H9 (cell line): ENCODE data around the gene GRAMD1C. TPM values are rescaled to one million over a fixed set of nuclear protein-coding genes. Genes with fewer than 3 reads are reported as not detected.

Source experiments
- DNase-seq: peaks from one replicate; pipeline ENCODE4 v3.0.0-alpha.2; 2017
- H2AFZ ChIP-seq: one replicate; pipeline ENCODE4 v1.6.1; 2013; ENCODE audit warnings: mild to moderate bottlenecking, low read length, control low read depth, moderate library complexity
- H2AK5ac ChIP-seq: 2 replicates; pipeline ENCODE4 v1.6.1; 2013; ENCODE audit warnings: low read length, control low read depth, mixed read lengths; ENCODE audit not compliant: insufficient read length
- H2BK120ac ChIP-seq: one replicate; pipeline ENCODE4 v1.6.1; 2013; ENCODE audit warnings: low read depth, mild to moderate bottlenecking, low read length, control low read depth, inconsistent platforms; ENCODE audit not compliant: poor library complexity, severe bottlenecking
- H2BK12ac ChIP-seq: 2 replicates; pipeline ENCODE4 v1.6.1; 2013; ENCODE audit warnings: low read length, control low read depth, mixed read lengths, low read depth; ENCODE audit not compliant: insufficient read length
- H2BK15ac ChIP-seq: 2 replicates; pipeline ENCODE4 v1.6.1; 2013; ENCODE audit warnings: low read depth, low read length, control low read depth
- H2BK20ac ChIP-seq: one replicate; pipeline ENCODE4 v1.6.1; 2013; ENCODE audit warnings: low read depth, mild to moderate bottlenecking, low read length, control low read depth, inconsistent platforms; ENCODE audit not compliant: poor library complexity, severe bottlenecking
- H2BK5ac ChIP-seq: 2 replicates; pipeline ENCODE4 v1.6.1; 2013; ENCODE audit warnings: low read length, control low read depth, mixed read lengths; ENCODE audit not compliant: insufficient read length
- H3K14ac ChIP-seq: 2 replicates; pipeline ENCODE4 v1.6.1; 2013; ENCODE audit warnings: low read length, control low read depth; ENCODE audit not compliant: insufficient read depth
- H3K18ac ChIP-seq: 2 replicates; pipeline ENCODE4 v1.6.1; 2013; ENCODE audit warnings: low read depth, mild to moderate bottlenecking, mixed read lengths, low read length, control low read depth; ENCODE audit not compliant: insufficient read length
- H3K23ac ChIP-seq: 2 replicates; pipeline ENCODE4 v1.6.1; 2013; ENCODE audit warnings: low read length, control low read depth, mixed read lengths, low read depth; ENCODE audit not compliant: insufficient read length
- H3K23me2 ChIP-seq: 2 replicates; pipeline ENCODE4 v1.6.1; 2013; ENCODE audit warnings: low read depth, mild to moderate bottlenecking, mixed read lengths, low read length, control low read depth; ENCODE audit not compliant: insufficient read length, poor library complexity, severe bottlenecking
- H3K27ac ChIP-seq: 2 replicates; pipeline ENCODE4 v1.5.1; 2013; ENCODE audit warnings: low read length, control low read depth, mixed read lengths, low read depth; ENCODE audit not compliant: insufficient read length
- H3K27me3 ChIP-seq: 2 replicates; pipeline ENCODE4 v1.6.1; 2013; ENCODE audit warnings: low read length, control low read depth, inconsistent platforms; ENCODE audit not compliant: insufficient read depth
- H3K4ac ChIP-seq: 2 replicates; pipeline ENCODE4 v1.6.1; 2013; ENCODE audit warnings: low read depth, mild to moderate bottlenecking, control low read depth, inconsistent platforms, low read length, moderate library complexity
- H3K4me1 ChIP-seq: 2 replicates; pipeline ENCODE4 v1.6.1; 2013; ENCODE audit warnings: low read length, control low read depth, inconsistent platforms; ENCODE audit not compliant: insufficient read depth
- H3K4me2 ChIP-seq: 2 replicates; pipeline ENCODE4 v1.6.1; 2013; ENCODE audit warnings: low read length, control low read depth, mixed read lengths; ENCODE audit not compliant: insufficient read length, insufficient read depth
- H3K56ac ChIP-seq: 2 replicates; pipeline ENCODE4 v1.6.1; 2013; ENCODE audit warnings: low read depth, mild to moderate bottlenecking, mixed read lengths, low read length, control low read depth; ENCODE audit not compliant: insufficient read length
- H3K79me1 ChIP-seq: 2 replicates; pipeline ENCODE4 v1.6.1; 2013; ENCODE audit warnings: low read depth, mild to moderate bottlenecking, moderate library complexity, low read length, control low read depth, inconsistent platforms; ENCODE audit not compliant: insufficient read depth, poor library complexity, severe bottlenecking
- H3K79me2 ChIP-seq: 2 replicates; pipeline ENCODE4 v1.6.1; 2013; ENCODE audit warnings: low read length, control low read depth, inconsistent platforms; ENCODE audit not compliant: insufficient read depth
- H3K9ac ChIP-seq: 2 replicates; pipeline ENCODE4 v1.6.1; 2013; ENCODE audit warnings: low read length, control low read depth, mixed read lengths; ENCODE audit not compliant: insufficient read length; ENCODE audit errors: extremely low read depth
- H3K9me3 ChIP-seq: one replicate; pipeline ENCODE4 v1.6.1; 2013; ENCODE audit warnings: low read depth, low read length, inconsistent platforms; ENCODE audit not compliant: control insufficient read depth
- H3T11ph ChIP-seq: one replicate; pipeline ENCODE4 v1.6.1; 2013; ENCODE audit warnings: mild to moderate bottlenecking, low read length, control low read depth, inconsistent platforms
- H4K20me1 ChIP-seq: one replicate; pipeline ENCODE4 v1.6.1; 2013; ENCODE audit not compliant: control insufficient read depth, insufficient read length, insufficient read depth
- H4K5ac ChIP-seq: 2 replicates; pipeline ENCODE4 v1.6.1; 2013; ENCODE audit warnings: low read depth, mild to moderate bottlenecking, mixed read lengths, low read length, control low read depth; ENCODE audit not compliant: insufficient read length
- H4K8ac ChIP-seq: replicated peaks from 2 replicates; pipeline ENCODE4 v1.6.1; 2013; ENCODE audit warnings: low read length, control low read depth, mixed read lengths, low read depth; ENCODE audit not compliant: insufficient read length
- H4K91ac ChIP-seq: 2 replicates; pipeline ENCODE4 v1.6.1; 2013; ENCODE audit warnings: low read depth, mild to moderate bottlenecking, moderate library complexity, mixed read lengths, low read length, control low read depth; ENCODE audit not compliant: insufficient read length
- H3K27ac Mint-ChIP-seq, 3 experiments: 2 replicates in 2 of 3; 3 replicates in 1 of 3; pipeline ENCODE4 v1.8.0; 2020 to 2021; ENCODE audit warnings: mixed read lengths in 3 of 3, mild to moderate bottlenecking in 1 of 3, moderate library complexity in 1 of 3
- H3K27me3 Mint-ChIP-seq: 2 replicates; pipeline ENCODE4 v1.8.0; 2021; ENCODE audit warnings: low read depth, mild to moderate bottlenecking, moderate library complexity, mixed read lengths
- H3K36me3 Mint-ChIP-seq, 3 experiments: 2 replicates in 2 of 3; 3 replicates in 1 of 3; pipeline ENCODE4 v1.8.0; 2020 to 2021; ENCODE audit warnings: low read depth in 3 of 3, mixed read lengths in 3 of 3; ENCODE audit not compliant: insufficient read depth in 1 of 3
- H3K4me1 Mint-ChIP-seq, 2 experiments: 2 replicates each; pipeline ENCODE4 v1.8.0; 2020; ENCODE audit warnings: mixed read lengths in 2 of 2
- H3K4me3 Mint-ChIP-seq, 2 experiments: 2 replicates in 1 of 2; 3 replicates in 1 of 2; pipeline ENCODE4 v1.8.0; 2020 to 2021; ENCODE audit warnings: mild to moderate bottlenecking in 2 of 2, mixed read lengths in 2 of 2, moderate library complexity in 1 of 2
- H3K9me3 Mint-ChIP-seq, 2 experiments: 2 replicates in 1 of 2; 3 replicates in 1 of 2; pipeline ENCODE4 v1.8.0; 2020; ENCODE audit warnings: mild to moderate bottlenecking in 2 of 2, mixed read lengths in 2 of 2, moderate library complexity in 1 of 2
- WGBS: extraction: QIAGEN DNeasy Blood & Tissue Kit; methylation state at CpG from one replicate; pipeline ENCODE4 v1.1.7; 2013; ENCODE audit warnings: missing lambda C conversion rate, low lambda C conversion rate, mixed read lengths; ENCODE audit not compliant: insufficient read length; ENCODE audit errors: extremely low coverage; 5-methylcytosine and 5-hydroxymethylcytosine counted together
- total RNA-seq: library from RNA; stranded (reverse); gene quantifications from 2 replicates; pipeline ENCODE4 v1.2.1, GENCODE V29; 2021
- TF ChIP-seq, protein P1 (sequence below): fragments of 200-600 bp; sonication (generic); conservative IDR thresholded peaks from 3 replicates; pipeline ENCODE4 v1.8.0; 2021; ENCODE audit warnings: antibody characterized with exemption, mild to moderate bottlenecking

GRAMD1C gene
- total RNA-seq, 1 experiment from 2014 or later = 1.8 TPM

DNA sequence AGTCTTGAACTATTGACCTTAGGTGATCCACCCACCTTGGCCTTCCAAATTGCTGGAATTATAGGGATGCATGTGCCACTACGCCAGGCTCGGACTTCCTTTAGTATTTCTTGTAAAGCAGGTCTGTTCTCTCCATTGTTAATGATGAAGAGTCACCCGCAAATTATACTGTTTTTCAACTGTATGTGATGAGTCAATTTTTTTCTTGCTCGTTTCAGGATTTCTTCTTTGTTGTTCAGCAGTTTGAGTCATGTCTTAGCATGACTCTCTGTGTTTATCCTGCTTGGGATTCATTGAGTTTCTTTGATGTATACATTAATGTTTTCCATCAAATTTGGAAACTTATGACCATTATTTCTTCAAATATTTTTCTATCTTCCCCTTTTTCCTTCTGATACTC lies 28.9 kb downstream of the GRAMD1C start:
- H3K56ac ChIP-seq = no peak overlapping the region
- no peak overlapping the region for H4K8ac ChIP-seq
- H3K4me3 Mint-ChIP-seq = no peak overlapping the region
- no peaks in the 10 kb centered on the region; a peak in 1 of 5 replicates for H3K9me3 Mint-ChIP-seq
- H3K27ac ChIP-seq = no peak overlapping the region
- H4K91ac ChIP-seq = no peak overlapping the region
- no peaks in the 10 kb centered on the region for H3K4me1 Mint-ChIP-seq
- no peak overlapping the region for H2BK20ac ChIP-seq
- no peaks in the 10 kb centered on the region for H3K27me3 Mint-ChIP-seq
- H3K18ac ChIP-seq = no peak overlapping the region
- H3K79me2 ChIP-seq = no peaks in the 10 kb centered on the region; the same call in 1 of the 2 replicates
- no peak overlapping the region for H3T11ph ChIP-seq
- no peak overlapping the region for H2BK5ac ChIP-seq
- H2BK12ac ChIP-seq = no peak overlapping the region
- H3K4me2 ChIP-seq = no peak overlapping the region
- H3K23ac ChIP-seq = no peak overlapping the region
- no peak overlapping the region for H3K9ac ChIP-seq
- H2AK5ac ChIP-seq = no peak overlapping the region
- H3K27me3 ChIP-seq = no peaks in the 10 kb centered on the region
- no peaks in the 10 kb centered on the region for H4K20me1 ChIP-seq
- H3K14ac ChIP-seq = no peak overlapping the region
- no peak overlapping the region for H4K5ac ChIP-seq
- no peak for DNase-seq
- no peak overlapping the region for H2BK15ac ChIP-seq
- H3K23me2 ChIP-seq = no peaks in the 10 kb centered on the region
- no peaks in the 10 kb centered on the region for H3K9me3 ChIP-seq
- H3K4me1 ChIP-seq = no peaks in the 10 kb centered on the region
- H2AFZ ChIP-seq = no peak overlapping the region
- WGBS = no CpG with 5 or more reads among the region's 4 CpGs
- H3K27ac Mint-ChIP-seq = no peak overlapping the region
- no peak overlapping the region for H2BK120ac ChIP-seq
- no peaks in the 10 kb centered on the region for H3K36me3 Mint-ChIP-seq
- TF ChIP-seq, protein P1, sequence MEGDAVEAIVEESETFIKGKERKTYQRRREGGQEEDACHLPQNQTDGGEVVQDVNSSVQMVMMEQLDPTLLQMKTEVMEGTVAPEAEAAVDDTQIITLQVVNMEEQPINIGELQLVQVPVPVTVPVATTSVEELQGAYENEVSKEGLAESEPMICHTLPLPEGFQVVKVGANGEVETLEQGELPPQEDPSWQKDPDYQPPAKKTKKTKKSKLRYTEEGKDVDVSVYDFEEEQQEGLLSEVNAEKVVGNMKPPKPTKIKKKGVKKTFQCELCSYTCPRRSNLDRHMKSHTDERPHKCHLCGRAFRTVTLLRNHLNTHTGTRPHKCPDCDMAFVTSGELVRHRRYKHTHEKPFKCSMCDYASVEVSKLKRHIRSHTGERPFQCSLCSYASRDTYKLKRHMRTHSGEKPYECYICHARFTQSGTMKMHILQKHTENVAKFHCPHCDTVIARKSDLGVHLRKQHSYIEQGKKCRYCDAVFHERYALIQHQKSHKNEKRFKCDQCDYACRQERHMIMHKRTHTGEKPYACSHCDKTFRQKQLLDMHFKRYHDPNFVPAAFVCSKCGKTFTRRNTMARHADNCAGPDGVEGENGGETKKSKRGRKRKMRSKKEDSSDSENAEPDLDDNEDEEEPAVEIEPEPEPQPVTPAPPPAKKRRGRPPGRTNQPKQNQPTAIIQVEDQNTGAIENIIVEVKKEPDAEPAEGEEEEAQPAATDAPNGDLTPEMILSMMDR = no peak
- H3K4ac ChIP-seq = no peak overlapping the region
- H3K79me1 ChIP-seq = no peaks in the 10 kb centered on the region
